Nephron progenitor cell (in vitro differentiated cells): ENCODE results near the gene PPFIBP2.

Source experiments
- DNase-seq: peaks from one replicate; pipeline ENCODE4 v3.0.0; 2021
- H3K27ac Mint-ChIP-seq: 2 replicates; pipeline ENCODE4 v1.8.0; 2021; ENCODE audit warnings: mild to moderate bottlenecking, moderate library complexity, mixed read lengths
- H3K27me3 Mint-ChIP-seq: 2 replicates; pipeline ENCODE4 v1.8.0; 2021; ENCODE audit warnings: mild to moderate bottlenecking, low read depth, mixed read lengths; ENCODE audit not compliant: poor library complexity
- H3K36me3 Mint-ChIP-seq: 2 replicates; pipeline ENCODE4 v1.8.0; 2021; ENCODE audit warnings: low read depth, mixed read lengths
- H3K4me1 Mint-ChIP-seq: 2 replicates; pipeline ENCODE4 v1.8.0; 2021; ENCODE audit warnings: mixed read lengths
- H3K4me3 Mint-ChIP-seq: 2 replicates; pipeline ENCODE4 v1.8.0; 2021; ENCODE audit warnings: mild to moderate bottlenecking, moderate library complexity, mixed read lengths
- H3K9me3 Mint-ChIP-seq: 2 replicates; pipeline ENCODE4 v1.8.0; 2021; ENCODE audit warnings: mild to moderate bottlenecking, moderate library complexity, mixed read lengths
- TF ChIP-seq, protein P1 (sequence below): fragments of 200-600 bp; sonication (generic); IDR thresholded peaks from 2 replicates; pipeline ENCODE4 v1.5.0; 2021; ENCODE audit warnings: antibody characterized with exemption

PPFIBP2 gene

DNA sequence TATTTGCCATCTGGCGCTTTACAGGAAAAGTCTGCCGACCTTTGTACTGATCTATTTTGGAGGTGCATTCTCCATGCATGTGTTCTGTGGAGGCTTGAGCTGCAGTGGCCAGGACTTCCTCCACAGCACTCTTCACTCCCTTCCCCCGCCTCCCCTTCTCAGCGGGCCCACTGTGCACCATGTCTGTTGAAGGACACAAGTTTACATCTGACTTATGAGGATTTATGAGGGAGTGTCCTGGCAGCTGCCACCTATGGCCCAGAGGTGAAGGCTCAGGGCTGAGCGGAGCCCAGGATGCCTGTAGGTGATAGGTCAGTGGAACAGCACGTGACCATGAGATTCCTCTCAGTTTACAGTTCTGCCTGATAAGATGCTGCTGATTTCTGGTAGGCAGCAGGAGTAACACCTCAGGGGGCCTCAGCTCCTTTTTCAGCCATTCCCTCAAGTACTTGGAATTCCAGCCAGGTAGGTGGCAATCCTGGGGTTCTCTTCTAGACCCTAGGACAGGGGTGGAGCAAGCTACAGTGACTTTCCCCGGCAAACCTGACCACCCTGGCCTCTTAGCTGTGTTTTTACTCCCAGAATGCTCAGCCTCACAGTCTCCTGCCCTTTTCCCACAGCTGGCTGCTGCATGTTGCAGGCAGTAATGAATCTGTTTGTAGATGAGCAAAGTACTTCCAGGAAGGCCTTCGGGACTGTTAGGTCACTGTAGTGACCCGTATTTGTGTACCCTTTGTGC is 59.9 kb downstream of the PPFIBP2 start:
- Mint-ChIP-seq H3K9me3 (peaks cover 8% of the 10 kb centered on the region), H3K27ac (peak overlapping the region; percentile 90), H3K27me3 (peaks cover 7% of the 10 kb centered on the region), H3K4me3 (no peak overlapping the region), H3K36me3 (peaks cover under 1% of the 10 kb centered on the region), H3K4me1 (peaks cover 88% of the 10 kb centered on the region)
- TF ChIP-seq, protein P1, sequence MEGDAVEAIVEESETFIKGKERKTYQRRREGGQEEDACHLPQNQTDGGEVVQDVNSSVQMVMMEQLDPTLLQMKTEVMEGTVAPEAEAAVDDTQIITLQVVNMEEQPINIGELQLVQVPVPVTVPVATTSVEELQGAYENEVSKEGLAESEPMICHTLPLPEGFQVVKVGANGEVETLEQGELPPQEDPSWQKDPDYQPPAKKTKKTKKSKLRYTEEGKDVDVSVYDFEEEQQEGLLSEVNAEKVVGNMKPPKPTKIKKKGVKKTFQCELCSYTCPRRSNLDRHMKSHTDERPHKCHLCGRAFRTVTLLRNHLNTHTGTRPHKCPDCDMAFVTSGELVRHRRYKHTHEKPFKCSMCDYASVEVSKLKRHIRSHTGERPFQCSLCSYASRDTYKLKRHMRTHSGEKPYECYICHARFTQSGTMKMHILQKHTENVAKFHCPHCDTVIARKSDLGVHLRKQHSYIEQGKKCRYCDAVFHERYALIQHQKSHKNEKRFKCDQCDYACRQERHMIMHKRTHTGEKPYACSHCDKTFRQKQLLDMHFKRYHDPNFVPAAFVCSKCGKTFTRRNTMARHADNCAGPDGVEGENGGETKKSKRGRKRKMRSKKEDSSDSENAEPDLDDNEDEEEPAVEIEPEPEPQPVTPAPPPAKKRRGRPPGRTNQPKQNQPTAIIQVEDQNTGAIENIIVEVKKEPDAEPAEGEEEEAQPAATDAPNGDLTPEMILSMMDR, result no peak
- peak; percentile 26 for DNase-seq

DNA sequence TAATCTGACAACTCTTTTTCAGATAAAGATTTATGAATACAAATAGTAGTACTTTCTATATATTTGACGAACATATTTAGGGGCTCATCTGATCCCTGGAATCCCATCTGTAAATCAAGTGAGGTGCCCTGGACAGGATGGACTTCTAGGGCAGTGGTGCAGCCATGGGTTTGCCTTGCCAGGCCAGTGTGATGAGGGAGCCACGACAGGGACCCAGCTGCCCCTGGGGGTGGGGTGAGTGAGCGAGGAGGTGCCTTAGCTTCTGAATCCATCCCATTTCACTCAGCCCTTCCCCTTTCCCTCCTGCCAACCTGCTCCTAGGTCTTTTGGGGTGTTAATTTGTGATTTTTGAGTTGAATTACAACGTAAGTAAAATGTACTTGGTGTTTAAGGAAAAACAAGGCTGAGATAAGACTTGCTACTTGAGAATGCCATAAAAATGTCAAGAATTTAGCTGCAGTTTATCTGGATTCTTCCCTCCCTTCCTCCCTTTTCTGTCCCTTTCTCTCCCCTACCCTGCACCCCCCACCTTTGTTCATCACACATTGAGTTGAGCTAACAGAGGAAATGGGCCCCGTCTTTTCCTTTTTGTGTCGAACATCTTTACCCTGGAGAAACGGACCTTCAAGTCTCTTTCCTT is 60.8 kb downstream of the PPFIBP2 start:
- H3K4me3 Mint-ChIP-seq, result peak overlapping the region; percentile 31
- no peak for DNase-seq
- no peaks in the 10 kb centered on the region for H3K36me3 Mint-ChIP-seq
- TF ChIP-seq, protein P1, result no peak
- H3K27me3 Mint-ChIP-seq, result peaks cover 7% of the 10 kb centered on the region
- H3K27ac Mint-ChIP-seq, result peak overlapping the region; percentile 72
- H3K4me1 Mint-ChIP-seq, result peaks cover 97% of the 10 kb centered on the region
- H3K9me3 Mint-ChIP-seq, result no peaks in the 10 kb centered on the region

DNA sequence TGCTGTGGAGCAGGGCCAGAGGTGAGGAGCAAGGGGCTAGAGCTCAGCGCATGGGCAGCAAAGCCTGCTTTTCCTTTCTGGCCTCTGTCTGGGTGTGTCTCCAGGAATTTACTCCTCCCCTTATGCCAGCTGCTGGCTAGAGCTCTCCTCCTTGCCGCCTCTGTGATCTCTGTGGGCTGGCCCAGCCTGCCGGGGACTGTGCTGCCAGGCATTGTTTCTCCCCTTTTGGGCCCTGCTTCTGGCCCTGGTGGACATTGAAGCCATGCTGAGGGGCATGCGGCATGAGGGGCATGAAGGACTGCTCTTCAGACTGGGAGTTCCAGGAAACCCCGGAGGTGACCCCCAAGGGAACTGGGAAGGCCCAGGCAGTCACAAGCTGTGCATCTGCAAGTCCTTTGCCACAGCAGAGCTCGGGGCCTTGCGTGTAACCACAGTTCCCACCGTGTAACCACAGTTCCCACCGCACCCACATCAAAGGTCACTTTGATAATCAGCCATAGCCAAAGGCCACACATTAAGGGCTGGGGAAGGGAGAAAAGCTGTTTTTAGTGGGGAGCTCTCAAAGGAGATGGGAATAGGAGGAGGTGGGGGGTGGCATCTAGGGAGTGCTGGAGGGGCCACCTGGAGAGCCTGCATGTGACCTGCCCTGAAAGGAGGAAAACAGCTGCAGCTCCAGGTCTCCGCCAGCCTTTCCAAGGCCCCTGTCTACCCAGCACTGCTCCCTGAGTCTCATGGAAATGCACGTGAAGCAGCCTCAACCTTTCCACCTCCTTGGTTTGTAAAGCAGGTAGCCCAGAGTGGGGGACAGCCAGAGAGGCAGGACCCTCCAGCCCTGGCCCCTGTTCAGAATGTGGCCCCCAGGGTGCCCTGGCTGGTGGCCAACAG is 62.3 kb downstream of the PPFIBP2 start:
- Mint-ChIP-seq H3K4me1 (peaks cover 94% of the 10 kb centered on the region), H3K36me3 (no peaks in the 10 kb centered on the region), H3K27me3 (peaks cover 7% of the 10 kb centered on the region), H3K9me3 (no peaks in the 10 kb centered on the region), H3K4me3 (peak overlapping the region; percentile 75), H3K27ac (peak overlapping the region; percentile 98)
- TF ChIP-seq, protein P1, result no peak
- no peak for DNase-seq

DNA sequence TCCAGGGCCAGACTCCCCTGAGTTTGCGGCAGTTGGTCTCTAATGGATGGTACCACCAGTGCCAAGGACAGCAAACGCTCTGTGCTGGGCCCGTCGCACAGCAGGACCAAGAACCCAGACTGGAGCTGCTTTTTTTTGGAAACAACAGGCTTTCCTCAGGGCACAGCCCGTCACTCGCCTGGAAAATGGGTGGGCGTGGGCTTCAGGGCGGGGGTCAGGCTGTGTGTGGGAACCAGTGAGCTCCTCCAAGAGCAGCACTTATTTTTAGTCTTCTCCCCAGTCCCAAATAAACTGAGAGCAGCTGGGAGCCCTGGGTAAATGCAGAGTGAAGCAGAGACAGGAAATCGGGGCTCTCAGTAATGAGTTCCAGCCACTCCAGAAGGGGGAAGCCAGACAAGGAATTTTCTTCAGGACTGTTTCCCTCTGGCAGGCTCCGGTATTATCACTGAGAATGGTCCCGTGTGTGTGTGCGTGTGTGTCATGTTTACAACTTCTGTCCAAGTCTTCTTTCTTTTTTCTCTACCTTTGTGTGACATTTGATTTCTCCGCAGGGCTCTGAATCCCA is 63.0 kb downstream of the PPFIBP2 start:
- TF ChIP-seq, protein P1, result no peak
- peak overlapping the region; percentile 75 for H3K4me3 Mint-ChIP-seq
- H3K27ac Mint-ChIP-seq, result peak overlapping the region; percentile 98
- no peak for DNase-seq
- peaks cover 87% of the 10 kb centered on the region for H3K4me1 Mint-ChIP-seq
- no peaks in the 10 kb centered on the region for H3K36me3 Mint-ChIP-seq
- peaks cover 7% of the 10 kb centered on the region for H3K27me3 Mint-ChIP-seq
- H3K9me3 Mint-ChIP-seq, result no peaks in the 10 kb centered on the region

DNA sequence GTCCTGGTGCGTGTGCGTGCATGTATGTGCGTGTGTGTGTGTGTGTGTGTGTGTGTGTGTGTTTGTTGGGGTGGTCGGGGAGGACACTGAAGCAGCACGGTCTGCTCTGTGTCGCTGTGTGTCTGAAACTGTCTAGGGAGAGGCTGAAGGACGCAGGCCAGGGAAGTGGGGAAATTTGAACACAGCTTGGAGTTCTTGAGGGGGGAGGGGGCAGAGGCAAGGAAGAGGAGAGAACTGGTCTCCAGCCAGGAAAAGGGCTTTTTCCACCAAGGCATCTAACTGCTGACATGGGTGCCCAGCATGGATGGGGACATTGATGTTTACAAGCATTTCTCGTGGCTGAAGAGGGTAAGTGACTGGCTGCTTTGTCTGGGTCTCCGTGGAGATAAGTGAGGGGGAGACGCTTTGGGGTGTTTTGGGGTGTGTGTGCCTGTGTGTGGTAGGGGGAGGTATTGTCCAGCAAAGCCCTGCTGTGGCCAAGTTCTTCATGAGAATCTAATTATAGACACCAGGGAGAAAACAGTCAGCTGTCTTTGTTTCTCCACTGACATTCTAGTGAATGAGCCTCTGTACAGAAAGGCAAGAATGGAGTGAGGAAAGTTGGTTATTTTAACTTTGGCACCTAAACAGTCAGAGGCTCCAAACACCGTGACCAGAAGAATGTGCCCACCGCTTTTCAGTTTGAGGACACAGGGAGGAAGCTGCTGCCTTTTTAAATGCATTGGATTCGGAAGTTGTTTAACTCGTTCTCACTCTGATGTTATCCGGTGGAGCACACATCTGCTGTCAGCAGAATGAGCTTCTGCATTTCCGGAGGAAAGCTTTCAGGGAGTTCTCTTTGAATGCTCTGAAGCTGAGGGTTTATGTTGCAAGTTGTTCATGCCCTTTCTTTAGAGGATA is 63.7 kb downstream of the PPFIBP2 start:
- H3K36me3 Mint-ChIP-seq, result no peaks in the 10 kb centered on the region
- peak overlapping the region; percentile 75 for H3K4me3 Mint-ChIP-seq
- TF ChIP-seq, protein P1, result no peak
- no peak for DNase-seq
- H3K9me3 Mint-ChIP-seq, result no peaks in the 10 kb centered on the region
- H3K27ac Mint-ChIP-seq, result peak overlapping the region; percentile 98
- peaks cover 7% of the 10 kb centered on the region for H3K27me3 Mint-ChIP-seq
- peaks cover 83% of the 10 kb centered on the region for H3K4me1 Mint-ChIP-seq
